Caco-2 (cell line): ENCODE measurements around the gene TRMT61A. TPM values are rescaled to one million over a fixed set of nuclear protein-coding genes. Genes with fewer than 3 reads are reported as not detected.

ENCODE experiments used
- BruUV-seq: library from RNA; stranded (reverse); fragments of 400-500 nt; replicated peaks from 2 replicates; lab custom pipeline; 2021; lab: Mats Ljungman, UMichigan
- CTCF ChIA-PET: fragments of 300-600 bp; sonication (Branson Sonifier 250); formaldehyde crosslinking; loops from one replicate; lab custom pipeline; 2022; ENCODE audit warnings: antibody characterized with exemption; lab: Charles Lee
- POLR2A ChIA-PET: fragments of 300-600 bp; sonication (Branson Sonifier 250); formaldehyde crosslinking; loops from one replicate; lab custom pipeline; 2022; ENCODE audit warnings: antibody characterized with exemption; lab: Charles Lee
- DNase-seq, 2 experiments: peaks; one replicate each; pipeline versions ENCODE4 v3.0.0 to v3.0.0-alpha.2; 2020 to 2022
- H3K27me3 ChIP-seq: replicated peaks from 2 replicates; pipeline ENCODE4 v1.6.0; 2011; ENCODE audit warnings: low read length; ENCODE audit not compliant: control insufficient read depth, insufficient read depth
- H3K36me3 ChIP-seq: 2 replicates; pipeline ENCODE4 v1.5.1; 2011; ENCODE audit warnings: low read length; ENCODE audit not compliant: control insufficient read depth, insufficient read depth
- H3K4me1 ChIP-seq: fragments of 250-450 bp; sonication (Bioruptor Pico); 2 replicates; pipeline ENCODE4 v1.5.1; 2020; ENCODE audit warnings: mild to moderate bottlenecking
- H3K4me3 ChIP-seq: 2 replicates; pipeline ENCODE4 v1.5.1; 2011; ENCODE audit warnings: low read depth, mild to moderate bottlenecking, control low read depth, low read length
- H3K9me3 ChIP-seq: fragments of 250-450 bp; sonication (Bioruptor Pico); 2 replicates; pipeline ENCODE4 v1.5.1; 2020; ENCODE audit warnings: mild to moderate bottlenecking, moderate library complexity
- H3K27ac Mint-ChIP-seq: one replicate; pipeline ENCODE4 v1.8.0; 2022; ENCODE audit warnings: mixed read lengths; ENCODE audit not compliant: unreplicated experiment
- H3K27me3 Mint-ChIP-seq: one replicate; pipeline ENCODE4 v1.8.0; 2022; ENCODE audit warnings: mixed read lengths; ENCODE audit not compliant: insufficient read depth, unreplicated experiment
- H3K36me3 Mint-ChIP-seq: one replicate; pipeline ENCODE4 v1.8.0; 2022; ENCODE audit warnings: mild to moderate bottlenecking, mixed read lengths; ENCODE audit not compliant: insufficient read depth, unreplicated experiment
- H3K4me1 Mint-ChIP-seq: one replicate; pipeline ENCODE4 v1.8.0; 2022; ENCODE audit warnings: low read depth, mixed read lengths; ENCODE audit not compliant: unreplicated experiment
- H3K4me3 Mint-ChIP-seq: one replicate; pipeline ENCODE4 v1.8.0; 2022; ENCODE audit warnings: mild to moderate bottlenecking, moderate library complexity, mixed read lengths; ENCODE audit not compliant: unreplicated experiment
- H3K9me3 Mint-ChIP-seq: one replicate; pipeline ENCODE4 v1.8.0; 2022; ENCODE audit warnings: mixed read lengths; ENCODE audit not compliant: unreplicated experiment
- intact Hi-C: fragments of 100-400 bp; cut with micrococcal nuclease; formaldehyde crosslinking; loops from one replicate; pipeline ENCODE4 v1.10.0; 2022; ENCODE audit not compliant: unreplicated experiment
- total RNA-seq: library from RNA; stranded (reverse); gene quantifications from 2 replicates; pipeline ENCODE4 v1.2.3, GENCODE V29; 2022
- TF ChIP-seq, protein P1 (sequence below), 2 experiments: fragments of 200-600 bp in 1 of 2; IDR thresholded peaks; 1 replicate in 1 of 2; 2 replicates in 1 of 2; pipeline versions ENCODE4 v1.5.1 to v1.8.0; 2011 to 2022; ENCODE audit warnings: antibody characterized with exemption in 1 of 2, control low read depth in 1 of 2, inconsistent platforms in 1 of 2, low read depth in 1 of 2, low read length in 1 of 2, mild to moderate bottlenecking in 1 of 2, moderate library complexity in 1 of 2; ENCODE audit not compliant: insufficient read depth in 1 of 2, severe bottlenecking in 1 of 2, unreplicated experiment in 1 of 2

The TRMT61A gene
- total RNA-seq, 1 experiment from 2014 or later: 22.3 TPM

DNA sequence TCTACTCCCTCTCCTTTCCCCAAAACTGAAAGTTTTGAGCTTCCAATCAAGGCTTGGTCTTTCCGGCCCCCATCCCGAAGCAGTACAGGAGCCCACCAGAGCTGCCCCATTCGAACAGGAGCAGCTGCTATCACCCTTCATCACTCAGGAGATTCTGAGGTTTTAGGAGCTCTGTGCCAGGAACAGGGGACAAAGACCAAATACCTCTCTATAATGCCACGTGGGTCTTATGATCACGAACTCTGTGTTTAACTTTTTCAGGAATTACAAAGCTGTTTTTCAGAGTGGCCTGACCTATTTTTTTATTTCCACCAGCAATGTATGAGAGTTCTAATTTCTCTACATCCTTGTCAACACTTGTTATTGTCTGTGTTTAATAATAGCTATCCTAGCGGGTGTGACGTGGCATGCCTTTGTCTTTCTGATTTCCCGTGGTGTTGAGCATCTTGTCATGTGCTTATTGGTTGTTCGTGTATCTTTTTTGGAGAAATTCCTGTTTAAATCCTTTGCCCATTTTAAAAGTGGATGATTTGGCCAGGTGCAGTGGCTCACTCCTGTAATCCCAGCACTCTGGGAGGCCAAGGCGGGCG lies 55.4 kb downstream of the TRMT61A start:
- H3K4me1 ChIP-seq: no peaks in the 10 kb centered on the region
- ChIA-PET CTCF (no interaction called here), POLR2A (no interaction called here)
- no peaks in the 10 kb centered on the region; the same call in 1 of the 2 replicates for H3K36me3 ChIP-seq
- Mint-ChIP-seq H3K36me3 (peaks cover 40% of the 10 kb centered on the region), H3K4me3 (no peak overlapping the region), H3K27me3 (no peaks in the 10 kb centered on the region), H3K27ac (no peak overlapping the region), H3K4me1 (no peaks in the 10 kb centered on the region), H3K9me3 (no peaks in the 10 kb centered on the region)
- no peak overlapping the region for H3K4me3 ChIP-seq
- H3K27me3 ChIP-seq: no peaks in the 10 kb centered on the region
- no peak for DNase-seq
- BruUV-seq: no TSS peak
- intact Hi-C loops: no loop called here
- H3K9me3 ChIP-seq: no peaks in the 10 kb centered on the region
- TF ChIP-seq, protein P1, sequence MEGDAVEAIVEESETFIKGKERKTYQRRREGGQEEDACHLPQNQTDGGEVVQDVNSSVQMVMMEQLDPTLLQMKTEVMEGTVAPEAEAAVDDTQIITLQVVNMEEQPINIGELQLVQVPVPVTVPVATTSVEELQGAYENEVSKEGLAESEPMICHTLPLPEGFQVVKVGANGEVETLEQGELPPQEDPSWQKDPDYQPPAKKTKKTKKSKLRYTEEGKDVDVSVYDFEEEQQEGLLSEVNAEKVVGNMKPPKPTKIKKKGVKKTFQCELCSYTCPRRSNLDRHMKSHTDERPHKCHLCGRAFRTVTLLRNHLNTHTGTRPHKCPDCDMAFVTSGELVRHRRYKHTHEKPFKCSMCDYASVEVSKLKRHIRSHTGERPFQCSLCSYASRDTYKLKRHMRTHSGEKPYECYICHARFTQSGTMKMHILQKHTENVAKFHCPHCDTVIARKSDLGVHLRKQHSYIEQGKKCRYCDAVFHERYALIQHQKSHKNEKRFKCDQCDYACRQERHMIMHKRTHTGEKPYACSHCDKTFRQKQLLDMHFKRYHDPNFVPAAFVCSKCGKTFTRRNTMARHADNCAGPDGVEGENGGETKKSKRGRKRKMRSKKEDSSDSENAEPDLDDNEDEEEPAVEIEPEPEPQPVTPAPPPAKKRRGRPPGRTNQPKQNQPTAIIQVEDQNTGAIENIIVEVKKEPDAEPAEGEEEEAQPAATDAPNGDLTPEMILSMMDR (IDR thresholded peaks at IDR 0.05; ENCODE audit: insufficient read depth in 1 of 2, low read depth in 1 of 2, low read length in 1 of 2, severe bottlenecking in 1 of 2, unreplicated experiment in 1 of 2): no peak

Other genes with a start within 250 kb of the TRMT61A start
- 350 and 392 TPM in 2 replicates for gene EIF5, start 195.0 kb upstream of the TRMT61A start, total RNA-seq
- 71.6 and 78.0 TPM in 2 replicates for gene MARK3, start 143.8 kb upstream of the TRMT61A start, total RNA-seq
- 611 and 645 TPM in 2 replicates for gene CKB, start 6.4 kb upstream of the TRMT61A start, total RNA-seq
- 28.9 and 31.6 TPM in 2 replicates for gene BAG5, start 33.5 kb downstream of the TRMT61A start, total RNA-seq
- 40.6 and 50.7 TPM in 2 replicates for gene COA8, start 33.8 kb downstream of the TRMT61A start, total RNA-seq
- gene KLC1, start 100.0 kb downstream of the TRMT61A start, total RNA-seq: 108 and 110 TPM in 2 replicates
- gene XRCC3, start 186.3 kb downstream of the TRMT61A start, total RNA-seq: 39.5 and 44.0 TPM in 2 replicates
- 61.6 and 66.2 TPM in 2 replicates for gene ZFYVE21, start 186.6 kb downstream of the TRMT61A start, total RNA-seq